Endothelial cell of umbilical vein (primary cell): Measurements from ENCODE around the gene SPDL1. TPM values are rescaled to one million over a fixed set of nuclear protein-coding genes. Genes with fewer than 3 reads are reported as not detected.

ENCODE experiments used
- BruUV-seq: library from RNA; stranded (reverse); fragments of 400-500 nt; replicated peaks from 2 replicates; lab custom pipeline; 2021; lab: Mats Ljungman, UMichigan
- CTCF ChIA-PET: fragments of 300-600, 350-600 bp; sonication (Branson Sonifier 250); formaldehyde crosslinking; loops from one replicate; lab custom pipeline; 2021; ENCODE audit warnings: antibody characterized with exemption, inconsistent platforms; lab: Charles Lee
- POLR2A ChIA-PET: fragments of 300-600, 350-600 bp; sonication (Branson Sonifier 250); formaldehyde crosslinking; loops from one replicate; lab custom pipeline; 2021; ENCODE audit warnings: antibody characterized with exemption, inconsistent platforms; lab: Charles Lee
- DNase-seq: peaks from one replicate; pipeline ENCODE4 v3.0.0-alpha.2; 2011; ENCODE audit warnings: low read depth, low spot score
- FAIRE-seq: peaks from 2 replicates; lab custom pipeline; 2011; peaks lifted over from hg19 to GRCh38; lab: Jason Lieb, UNC
- H2AFZ ChIP-seq: 2 replicates; pipeline ENCODE4 v1.6.0; 2012; ENCODE audit warnings: low read depth, low read length, control low read depth, inconsistent platforms
- H3K27ac ChIP-seq: 2 replicates; pipeline ENCODE4 v1.5.1; 2011; ENCODE audit warnings: low read depth, mild to moderate bottlenecking, control low read depth, low read length, moderate library complexity; ENCODE audit not compliant: insufficient read depth
- H3K27me3 ChIP-seq, 2 experiments: 2 replicates each; pipeline versions ENCODE4 v1.6.0 to v1.6.1; 2011; ENCODE audit warnings: low read length in 2 of 2, mixed read lengths in 1 of 2; ENCODE audit not compliant: control insufficient read depth in 2 of 2, insufficient read depth in 2 of 2
- H3K36me3 ChIP-seq, 2 experiments: 2 replicates in 1 of 2; 3 replicates in 1 of 2; pipeline ENCODE4 v1.5.1; 2011; ENCODE audit warnings: low read length in 2 of 2, mild to moderate bottlenecking in 1 of 2, moderate library complexity in 1 of 2; ENCODE audit not compliant: control insufficient read depth in 2 of 2, insufficient read depth in 2 of 2; ENCODE audit errors: extremely low read depth in 1 of 2
- H3K4me1 ChIP-seq: 3 replicates; pipeline ENCODE4 v1.5.1; 2011; ENCODE audit warnings: mild to moderate bottlenecking, low read length; ENCODE audit not compliant: control insufficient read depth, insufficient read depth; ENCODE audit errors: extremely low read depth
- H3K4me2 ChIP-seq: 2 replicates; pipeline ENCODE4 v1.6.1; 2011; ENCODE audit warnings: low read length, control low read depth, mixed read lengths; ENCODE audit not compliant: insufficient read depth
- H3K4me3 ChIP-seq, 3 experiments: fragments of 200-600 bp in 1 of 3; sonication (generic), shearing (Covaris generic) in 1 of 3; replicated peaks in 1 of 3; 2 replicates each; pipeline ENCODE4 v1.5.1; 2011 to 2016; ENCODE audit warnings: control low read depth in 3 of 3, low read length in 3 of 3, mild to moderate bottlenecking in 2 of 3, inconsistent platforms in 1 of 3, low read depth in 1 of 3, moderate library complexity in 1 of 3; ENCODE audit not compliant: insufficient read depth in 1 of 3
- H3K79me2 ChIP-seq: 2 replicates; pipeline ENCODE4 v1.6.0; 2012; ENCODE audit warnings: low read length, inconsistent platforms; ENCODE audit not compliant: control insufficient read depth, insufficient read depth
- H3K9ac ChIP-seq: replicated peaks from 2 replicates; pipeline ENCODE3; 2011; ENCODE audit warnings: low read length, control low read depth; ENCODE audit not compliant: insufficient read depth; ENCODE audit errors: extremely low read depth
- H3K9me1 ChIP-seq: replicated peaks from 3 replicates; pipeline ENCODE4 v1.6.0; 2011; ENCODE audit warnings: mild to moderate bottlenecking, low read length; ENCODE audit not compliant: control insufficient read depth, insufficient read depth; ENCODE audit errors: extremely low read depth
- H3K9me3 ChIP-seq: replicated peaks from 2 replicates; pipeline ENCODE4 v1.5.1; 2012; ENCODE audit warnings: low read length, inconsistent platforms; ENCODE audit not compliant: control insufficient read depth, insufficient read depth
- H4K20me1 ChIP-seq: replicated peaks from 2 replicates; pipeline ENCODE3; 2011; ENCODE audit warnings: mild to moderate bottlenecking, low read length; ENCODE audit not compliant: control insufficient read depth, insufficient read depth; ENCODE audit errors: extremely low read depth
- EZH2 ChIP-seq: IDR thresholded peaks from 2 replicates; pipeline ENCODE4 v1.6.1; 2012; ENCODE audit warnings: borderline replicate concordance, low read depth, mild to moderate bottlenecking, moderate library complexity, low read length, inconsistent platforms; ENCODE audit not compliant: severe bottlenecking
- FOS ChIP-seq: IDR thresholded peaks from 2 replicates; pipeline ENCODE4 v1.6.1; 2011; ENCODE audit warnings: mild to moderate bottlenecking, low read length, moderate library complexity, borderline replicate concordance; ENCODE audit not compliant: insufficient read depth
- GATA2 ChIP-seq: IDR thresholded peaks from 2 replicates; pipeline ENCODE4 v1.7.0; 2011; ENCODE audit warnings: low read depth, mild to moderate bottlenecking, moderate library complexity, mixed read lengths, low read length; ENCODE audit not compliant: insufficient read length, insufficient read depth
- JUN ChIP-seq: IDR thresholded peaks from 2 replicates; pipeline ENCODE4 v1.6.1; 2011; ENCODE audit warnings: borderline replicate concordance, low read depth; ENCODE audit not compliant: insufficient read length, insufficient read depth
- MYC ChIP-seq: IDR thresholded peaks from one replicate; pipeline ENCODE4 v1.6.1; 2011; ENCODE audit warnings: mild to moderate bottlenecking, low read depth, low read length
- POLR2A ChIP-seq: IDR thresholded peaks from 2 replicates; pipeline ENCODE4 v1.6.1; 2012; ENCODE audit warnings: low read depth, mild to moderate bottlenecking, control low read depth, low read length
- POLR2AphosphoS5 ChIP-seq: IDR thresholded peaks from 2 replicates; pipeline ENCODE4 v1.6.1; 2012; ENCODE audit warnings: low read depth, mild to moderate bottlenecking, control low read depth, low read length, moderate library complexity; ENCODE audit not compliant: insufficient read depth
- dilution Hi-C: fragments of 300-500 bp; cut with MboI; formaldehyde crosslinking; loops from one replicate; pipeline ENCODE4 v1.15.0; 2019; ENCODE audit warnings: low sequenced_read_pairs; ENCODE audit not compliant: extremely low pct_ligation_motif_present
- intact Hi-C: fragments of 100-400 bp; cut with micrococcal nuclease; formaldehyde crosslinking; loops from one replicate; pipeline ENCODE4 v1.10.0; 2022
- polyA plus RNA-seq, 4 experiments: library from polyadenylated mRNA; depleted of rRNA in 3 of 4; stranded (reverse) in 3 of 4; unstranded in 1 of 4; fragments of >200 nt; gene quantifications; 2 replicates each; pipeline versions ENCODE4 v1.2.1 to v1.2.3, GENCODE V29; 2011 to 2012; ENCODE audit warnings: missing spikeins in 1 of 4
- total RNA-seq: library from RNA; stranded (reverse); gene quantifications from 2 replicates; pipeline ENCODE4 v1.2.3, GENCODE V29; 2021
- TF ChIP-seq, protein P1 (sequence below): IDR thresholded peaks from 2 replicates; pipeline ENCODE4 v1.6.1; 2011; ENCODE audit not compliant: insufficient read depth, insufficient read length
- TF ChIP-seq, protein P2 (sequence below), 2 donors: IDR thresholded peaks; 1 replicate in 1 of 2; 2 replicates in 1 of 2; pipeline ENCODE4 v1.5.1; 2011; ENCODE audit warnings: low read length in 2 of 2, mild to moderate bottlenecking in 2 of 2, moderate library complexity in 2 of 2, control low read depth in 1 of 2, inconsistent platforms in 1 of 2, low read depth in 1 of 2; ENCODE audit not compliant: insufficient read depth in 1 of 2; ENCODE audit errors: extremely low read depth in 1 of 2

Gene SPDL1
- total and polyA plus RNA-seq, 2 donors (not counting 3 experiments of a cell fraction or from before 2014, with no cell fraction given): 19.7 to 51.8 TPM

DNA sequence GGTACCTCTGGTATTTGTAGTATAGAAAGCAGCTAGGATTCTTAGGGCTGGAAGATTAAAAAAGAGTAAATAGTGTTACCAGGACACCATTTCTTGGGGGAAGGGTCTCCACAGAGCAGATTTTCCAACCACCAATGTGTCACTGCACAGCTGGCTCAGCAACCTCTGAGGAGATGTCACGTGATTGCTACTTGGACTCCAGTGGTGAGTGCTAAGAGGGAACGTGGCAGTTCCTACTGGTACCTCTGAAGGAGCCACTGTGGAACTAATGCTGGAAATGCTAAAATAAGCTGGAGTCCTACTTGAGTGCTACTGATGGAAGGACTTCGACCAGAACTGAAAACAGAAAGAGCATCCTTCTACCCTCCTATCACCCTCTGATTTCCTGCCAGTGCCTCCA lies 36.1 kb upstream of the SPDL1 start:
- dilution Hi-C loops: no loop called here
- ChIA-PET CTCF (interaction anchor here (1.4 to 5.8 kb wide), 5 partner anchors 277 to 669 kb away, joined by 3 to 92 read pairs (median 9); no protein-coding TSS in a partner anchor), POLR2A (no interaction called here)
- Histone ChIP-seq H3K27ac (no peak overlapping the region), H3K4me2 (no peak overlapping the region), H3K36me3 (no peaks in the 10 kb centered on the region), H3K79me2 (no peaks in the 10 kb centered on the region), H3K4me1 (no peaks in the 10 kb centered on the region), H3K9ac (no peak overlapping the region), H4K20me1 (no peaks in the 10 kb centered on the region), H3K9me1 (no peaks in the 10 kb centered on the region), H3K4me3 (no peak overlapping the region), H2AFZ (no peak overlapping the region), H3K9me3 (no peaks in the 10 kb centered on the region), H3K27me3 (peaks cover 2 to 12% of the 10 kb centered on the region in 2 experiments)
- DNase-seq (no peak), FAIRE-seq (no peak)
- no TSS peak for BruUV-seq
- intact Hi-C loops: no loop called here
- TF ChIP-seq POLR2AphosphoS5: no peak
- no peak for TF ChIP-seq GATA2
- TF ChIP-seq EZH2: no peak
- TF ChIP-seq MYC: no peak
- TF ChIP-seq, protein P1, sequence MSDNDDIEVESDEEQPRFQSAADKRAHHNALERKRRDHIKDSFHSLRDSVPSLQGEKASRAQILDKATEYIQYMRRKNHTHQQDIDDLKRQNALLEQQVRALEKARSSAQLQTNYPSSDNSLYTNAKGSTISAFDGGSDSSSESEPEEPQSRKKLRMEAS: no peak
- TF ChIP-seq FOS: no peak
- no peak for TF ChIP-seq JUN
- TF ChIP-seq, protein P2, sequence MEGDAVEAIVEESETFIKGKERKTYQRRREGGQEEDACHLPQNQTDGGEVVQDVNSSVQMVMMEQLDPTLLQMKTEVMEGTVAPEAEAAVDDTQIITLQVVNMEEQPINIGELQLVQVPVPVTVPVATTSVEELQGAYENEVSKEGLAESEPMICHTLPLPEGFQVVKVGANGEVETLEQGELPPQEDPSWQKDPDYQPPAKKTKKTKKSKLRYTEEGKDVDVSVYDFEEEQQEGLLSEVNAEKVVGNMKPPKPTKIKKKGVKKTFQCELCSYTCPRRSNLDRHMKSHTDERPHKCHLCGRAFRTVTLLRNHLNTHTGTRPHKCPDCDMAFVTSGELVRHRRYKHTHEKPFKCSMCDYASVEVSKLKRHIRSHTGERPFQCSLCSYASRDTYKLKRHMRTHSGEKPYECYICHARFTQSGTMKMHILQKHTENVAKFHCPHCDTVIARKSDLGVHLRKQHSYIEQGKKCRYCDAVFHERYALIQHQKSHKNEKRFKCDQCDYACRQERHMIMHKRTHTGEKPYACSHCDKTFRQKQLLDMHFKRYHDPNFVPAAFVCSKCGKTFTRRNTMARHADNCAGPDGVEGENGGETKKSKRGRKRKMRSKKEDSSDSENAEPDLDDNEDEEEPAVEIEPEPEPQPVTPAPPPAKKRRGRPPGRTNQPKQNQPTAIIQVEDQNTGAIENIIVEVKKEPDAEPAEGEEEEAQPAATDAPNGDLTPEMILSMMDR (IDR thresholded peaks at IDR 0.05; ENCODE audit: extremely low read depth in 1 of 2, insufficient read depth in 1 of 2, low read depth in 1 of 2, low read length in 2 of 2): no peak
- no peak for TF ChIP-seq POLR2A
